ENCODE measurements around the gene HOOK2.
"Not testable (repeated sequence)": the region's sequence is repeated elsewhere in the genome, so short reads cannot be mapped to it uniquely, and the experiment has no call there.

The HOOK2 gene

GRCh38 chr19:12720296-12720695 is 55.1 kb downstream of the HOOK2 start:
- Histone ChIP-seq H3K36me3 (ENCODE audit: control insufficient read depth, insufficient read depth, low read length) (peaks cover 8% of the 10 kb centered on the region), H3K4me3 (replicated peaks; ENCODE audit: low read depth, low read length) (peak overlapping the region; percentile 90; the same call in 1 of the 2 replicates), H3K27me3 (replicated peaks; ENCODE audit: control insufficient read depth, insufficient read depth, low read length) (no peaks in the 10 kb centered on the region)
- no peak for TF ChIP-seq CTCF (IDR thresholded peaks at IDR 0.05; ENCODE audit: insufficient read depth, low read length, poor library complexity, severe bottlenecking)
- DNase-seq (ENCODE audit: extremely low read depth, insufficient read length): no peak

GRCh38 chr19:12715929-12716328 is 59.4 kb downstream of the HOOK2 start:
- no peak for TF ChIP-seq CTCF (IDR thresholded peaks at IDR 0.05; ENCODE audit: insufficient read depth, low read length, poor library complexity, severe bottlenecking)
- Histone ChIP-seq H3K36me3 (ENCODE audit: control insufficient read depth, insufficient read depth, low read length) (peaks cover 28% of the 10 kb centered on the region), H3K4me3 (replicated peaks; ENCODE audit: low read depth, low read length) (no peak overlapping the region), H3K27me3 (replicated peaks; ENCODE audit: control insufficient read depth, insufficient read depth, low read length) (no peaks in the 10 kb centered on the region)
- no peak for DNase-seq (ENCODE audit: extremely low read depth, insufficient read length)

- Histone ChIP-seq H3K36me3 (ENCODE audit: control insufficient read depth, insufficient read depth, low read length) (peaks cover 34% of the 10 kb centered on the region), H3K27me3 (replicated peaks; ENCODE audit: control insufficient read depth, insufficient read depth, low read length) (no peaks in the 10 kb centered on the region), H3K4me3 (replicated peaks; ENCODE audit: low read depth, low read length) (no peak overlapping the region)
- TF ChIP-seq CTCF (IDR thresholded peaks at IDR 0.05; ENCODE audit: insufficient read depth, low read length, poor library complexity, severe bottlenecking): no peak
- DNase-seq (ENCODE audit: extremely low read depth, insufficient read length): no peak
Measured at GRCh38 chr19:12715102-12715501, 60.2 kb downstream of the HOOK2 start.

GRCh38 chr19:12713304-12713703 is 62.0 kb downstream of the HOOK2 start:
- not testable (repeated sequence) for DNase-seq (ENCODE audit: extremely low read depth, insufficient read length); H3K4me3 ChIP-seq (replicated peaks; ENCODE audit: low read depth, low read length); H3K27me3 ChIP-seq (replicated peaks; ENCODE audit: control insufficient read depth, insufficient read depth, low read length)
- H3K36me3 ChIP-seq (ENCODE audit: control insufficient read depth, insufficient read depth, low read length): peaks cover 32% of the 10 kb centered on the region
